ENCODE data around the gene SNAP47.
A peak's percentile ranks its signal among the peaks of the same experiment; 100 is the strongest.

The SNAP47 gene

DNA sequence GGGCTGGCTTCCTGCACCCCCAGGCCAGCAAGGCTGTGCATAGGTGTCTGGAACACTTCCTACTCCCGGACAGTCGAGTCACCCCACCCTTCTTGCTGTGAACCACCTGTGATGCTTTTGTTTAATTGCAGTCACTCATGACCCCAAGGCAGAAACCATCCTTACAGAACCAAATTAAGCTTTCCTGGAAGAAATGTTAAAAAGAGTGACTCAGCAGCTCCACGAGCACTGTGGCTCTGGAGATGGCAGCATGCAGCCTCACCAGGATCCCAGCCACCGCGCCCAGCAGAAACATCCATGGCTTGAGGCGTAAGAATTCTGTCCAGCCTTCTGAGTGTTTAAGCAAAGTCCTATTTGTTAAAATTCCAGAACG, 28.8 kb downstream of the SNAP47 start:
- DNase-seq: peak in 5 of 42 donors; percentile 36 to 55 (median 45)
- intact Hi-C loops (cut with DNase I): no loop called here

DNA sequence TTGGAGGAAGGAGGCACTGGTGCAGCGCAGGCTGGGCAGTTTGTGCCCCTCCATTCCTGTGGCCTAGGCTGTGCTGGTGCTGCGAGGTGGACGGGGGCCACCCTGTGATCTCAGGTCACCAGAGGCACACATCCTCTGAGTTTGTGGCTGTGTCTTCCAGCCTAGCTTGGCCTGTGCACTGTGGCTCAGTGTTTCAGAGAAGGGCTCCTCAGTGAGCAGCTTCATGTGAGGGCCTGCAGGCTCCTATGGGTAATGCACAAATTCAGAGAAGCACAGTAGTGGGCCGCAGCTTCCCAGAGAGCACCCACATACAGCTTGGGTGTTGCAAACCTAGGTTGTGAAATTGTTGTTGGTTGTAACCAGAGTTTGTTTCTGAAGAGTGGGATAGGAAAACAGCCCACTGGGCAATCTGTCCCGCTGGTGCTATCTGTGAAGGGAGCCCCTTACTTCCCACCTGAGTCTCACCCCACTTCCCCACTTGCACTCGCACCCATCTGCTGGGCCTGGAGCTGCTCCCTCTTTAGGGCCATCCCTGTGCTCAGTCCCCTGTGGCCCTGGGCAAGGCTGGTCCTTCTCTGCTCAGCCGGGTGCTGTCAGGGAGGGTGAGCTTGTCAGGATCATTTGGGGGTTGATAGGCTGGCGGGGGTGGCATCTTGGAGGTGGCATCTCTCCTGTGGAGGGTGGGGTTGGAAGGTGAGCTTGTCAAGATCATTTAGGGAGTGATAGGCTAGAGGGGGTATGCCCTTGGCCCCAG, 30.2 kb downstream of the SNAP47 start:
- peak in 21 of 42 donors; percentile 32 to 81 (median 55) for DNase-seq
- intact Hi-C loops (cut with DNase I): no loop called here

DNA sequence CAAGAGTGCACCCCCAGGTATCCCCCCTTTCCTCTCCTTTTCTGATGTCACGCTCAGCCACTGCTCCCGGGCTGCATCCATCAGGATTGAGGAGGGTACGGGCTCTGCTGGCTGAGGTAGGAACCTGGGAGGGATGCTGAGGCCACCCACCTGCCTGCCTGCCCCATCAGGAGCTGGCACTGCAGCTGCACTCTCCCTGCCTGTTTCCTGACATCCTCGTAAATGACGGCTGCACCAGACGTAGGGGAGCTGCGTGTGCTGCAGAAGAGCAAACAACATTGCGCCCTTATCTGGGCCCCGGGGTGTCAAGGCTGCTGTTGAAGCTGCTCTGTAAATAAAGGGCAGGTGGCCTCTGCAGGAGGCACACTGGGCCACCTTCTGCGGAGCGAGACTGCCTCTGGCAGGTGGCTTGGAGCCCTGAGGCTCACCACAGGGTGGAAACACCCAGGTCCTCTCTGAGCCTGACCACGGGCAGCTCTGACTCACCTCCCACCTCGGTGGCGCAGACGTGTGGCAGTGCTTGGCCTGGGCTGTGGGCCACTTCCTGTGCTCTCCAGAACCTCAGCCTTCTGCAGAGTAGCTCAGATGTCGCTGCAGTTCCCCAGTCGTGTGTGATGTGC, 30.9 kb downstream of the SNAP47 start:
- peak in 33 of 42 donors; percentile 38 to 89 (median 62) for DNase-seq
- intact Hi-C loops (cut with DNase I): no loop called here

DNA sequence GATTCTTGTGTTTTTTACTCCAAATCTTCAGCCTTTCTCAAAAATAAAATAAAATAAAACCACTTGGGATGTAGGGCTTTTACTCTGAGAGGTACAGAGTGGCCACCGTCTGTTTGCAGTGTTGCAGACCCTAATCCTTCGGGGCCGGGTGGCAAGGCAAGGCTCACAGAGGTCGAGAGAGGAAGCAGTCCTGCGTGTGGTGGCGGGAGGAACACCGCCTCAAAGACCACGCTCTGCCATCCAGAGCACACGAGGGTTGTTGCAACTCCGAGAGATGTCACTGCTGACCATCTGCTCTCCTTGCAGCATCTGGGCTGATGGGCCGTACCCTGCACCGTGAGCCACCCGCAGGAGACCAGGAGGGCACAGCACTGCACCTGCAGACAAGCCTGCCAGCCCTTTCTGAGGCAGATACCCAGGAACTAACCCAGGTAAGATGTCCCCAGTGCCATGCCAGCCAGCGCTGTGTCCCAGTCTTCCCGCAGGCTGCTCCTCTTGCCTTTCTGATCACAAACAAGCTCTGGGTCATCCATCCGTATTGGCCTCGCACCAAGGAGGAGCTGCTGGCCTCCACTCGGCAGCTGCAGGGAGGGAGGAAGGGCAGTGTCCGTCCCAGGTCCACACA, 31.5 kb downstream of the SNAP47 start:
- intact Hi-C loops (cut with DNase I): no loop called here
- DNase-seq: no peak

DNA sequence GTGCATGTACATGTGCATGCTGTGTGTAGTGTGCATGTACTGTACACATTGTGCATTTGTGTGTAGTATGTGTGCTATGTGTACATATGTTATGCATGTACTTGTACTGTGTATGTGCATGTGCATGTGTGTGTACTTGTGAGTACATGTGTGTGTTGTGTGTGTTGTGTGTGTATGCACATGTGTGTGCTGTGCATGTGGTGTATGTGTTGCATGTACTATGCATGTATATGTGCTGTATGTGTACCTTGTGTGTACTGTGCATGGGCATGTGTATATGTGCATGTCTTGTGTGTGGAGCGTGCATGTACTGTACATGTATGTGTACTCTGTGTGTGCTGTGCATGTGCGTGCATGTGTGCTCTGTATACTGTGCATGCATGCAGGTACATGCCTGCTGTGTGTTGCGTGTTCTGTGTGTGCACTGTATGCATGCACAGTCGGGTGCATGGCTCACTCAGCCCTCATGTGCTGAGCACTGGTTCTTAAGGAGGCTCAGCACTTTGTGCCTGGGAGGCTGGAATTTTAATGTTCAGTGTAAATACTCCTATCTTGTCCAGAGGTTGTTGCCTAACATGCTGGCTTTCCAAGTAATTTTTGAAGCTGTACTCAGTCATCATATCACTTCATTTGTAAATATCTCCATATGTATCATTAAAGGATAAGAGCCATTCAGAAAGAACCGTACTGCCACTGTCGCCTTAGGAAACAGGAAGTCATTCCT, 32.3 kb downstream of the SNAP47 start:
- intact Hi-C loops (cut with DNase I): no loop called here

DNA sequence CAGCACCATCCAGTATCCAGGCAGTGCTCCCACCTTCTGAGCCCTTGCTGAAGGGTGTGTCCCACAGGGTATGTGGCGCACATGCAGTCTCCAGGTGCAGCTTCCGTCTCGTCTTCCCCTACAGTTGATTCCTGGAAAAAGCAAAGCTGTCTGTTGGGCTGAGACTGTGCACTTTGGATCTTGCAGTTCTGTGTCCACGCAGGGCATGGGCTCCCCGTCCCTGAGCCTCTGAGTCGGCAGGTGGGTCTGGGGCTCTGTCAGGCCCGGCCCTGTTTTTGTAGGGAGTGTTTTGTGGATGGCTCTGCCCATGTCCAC, 32.8 kb downstream of the SNAP47 start:
- intact Hi-C loops (cut with DNase I): no loop called here
- peak in 15 of 42 donors; percentile 21 to 65 (median 50) for DNase-seq

More for the DNA sequence above, 32.3 kb downstream of the SNAP47 start:
- no peak for DNase-seq

DNA sequence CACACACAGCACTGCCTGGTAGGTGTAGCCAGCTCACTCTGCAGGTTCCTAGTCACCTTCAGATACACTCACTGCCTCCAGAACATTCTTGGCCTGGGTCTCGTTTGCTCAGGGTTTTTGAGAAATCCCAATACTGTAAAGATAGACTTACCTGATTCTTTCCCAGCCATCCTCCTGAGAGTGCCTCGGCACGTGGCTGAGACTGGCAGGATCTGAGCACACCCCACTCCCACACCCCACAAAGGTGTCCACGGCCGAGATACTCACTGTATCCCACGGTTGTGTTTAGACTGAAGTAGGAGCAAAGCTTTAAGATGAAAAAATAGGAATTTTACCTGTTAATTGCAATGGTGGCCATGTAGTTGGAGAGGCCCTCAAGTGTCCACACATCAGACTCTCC, 33.4 kb downstream of the SNAP47 start:
- intact Hi-C loops (cut with DNase I): no loop called here

DNA sequence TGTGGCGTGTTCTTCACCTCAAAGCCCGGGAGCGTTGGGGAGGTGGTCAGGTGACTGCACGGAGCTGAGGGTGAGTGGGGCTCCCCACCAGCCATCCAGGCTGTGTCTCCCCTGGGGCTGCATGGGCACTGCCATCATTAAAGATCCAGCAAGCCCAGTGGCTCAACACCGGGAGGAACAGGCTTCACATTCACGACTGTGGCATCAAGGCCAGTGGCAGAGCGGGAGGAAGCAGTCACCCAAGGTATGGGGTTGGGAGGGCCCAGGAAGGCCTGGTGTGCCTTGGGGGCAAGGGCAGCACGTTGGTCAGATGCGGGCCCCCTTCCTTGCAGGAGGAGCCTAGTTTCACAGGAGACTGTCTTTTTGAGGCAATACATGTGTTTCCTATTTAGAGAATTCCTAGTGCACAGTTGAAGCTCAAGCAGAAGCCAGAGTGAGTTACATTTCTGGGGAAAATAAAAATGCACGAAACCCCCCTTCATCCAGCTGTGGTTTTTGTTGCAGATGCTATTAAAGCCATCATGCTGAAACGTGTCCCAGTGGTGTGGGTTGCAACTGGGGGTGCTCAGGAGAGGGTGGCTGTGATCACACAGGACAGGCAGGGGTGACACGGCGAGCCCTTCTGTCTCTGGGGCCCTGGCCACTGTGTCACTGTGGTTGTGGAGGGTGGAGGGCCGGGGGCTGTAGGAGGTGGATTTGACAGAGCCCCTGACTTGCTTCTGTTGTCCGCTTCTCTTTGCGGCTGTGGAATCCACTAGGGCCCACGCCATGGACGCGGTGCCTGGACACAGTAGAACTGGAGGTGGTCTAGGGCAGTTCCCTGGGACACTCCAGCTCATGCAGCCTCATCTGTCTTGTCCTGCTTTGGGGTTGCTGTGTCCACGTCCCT, 34.1 kb downstream of the SNAP47 start:
- intact Hi-C loops (cut with DNase I): no loop called here
- DNase-seq: no peak

More for the DNA sequence above, 33.4 kb downstream of the SNAP47 start:
- peak in 1 of 42 donors; percentile 14 for DNase-seq

DNA sequence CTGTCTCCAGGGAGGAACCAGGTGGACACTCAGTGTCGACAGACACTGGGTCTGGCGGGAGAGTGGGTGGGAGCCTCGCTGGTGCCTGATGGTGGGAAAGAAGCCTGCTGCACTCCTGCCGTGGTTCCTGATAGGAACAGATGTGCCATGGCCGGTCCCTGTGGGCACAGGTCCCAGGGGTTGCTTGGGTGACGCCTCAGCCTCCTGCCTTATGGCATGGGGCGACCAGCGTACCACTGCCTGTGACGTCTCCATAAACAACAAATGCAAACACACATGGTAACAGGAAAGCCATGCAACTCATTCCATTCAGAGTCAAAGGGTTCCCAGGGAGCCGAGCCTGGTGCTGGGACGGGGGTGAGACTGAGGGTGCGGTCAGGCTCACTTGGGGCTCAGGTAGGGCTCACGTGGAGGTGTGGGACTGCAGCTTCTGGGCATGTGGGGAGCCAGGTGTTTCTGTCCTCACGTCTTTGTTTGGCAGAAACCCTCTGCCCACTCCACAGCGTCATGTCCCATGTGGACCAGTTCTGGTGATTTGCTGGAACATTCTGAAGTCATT, 34.8 kb downstream of the SNAP47 start:
- no peak for DNase-seq
- intact Hi-C loops (cut with DNase I): no loop called here

DNA sequence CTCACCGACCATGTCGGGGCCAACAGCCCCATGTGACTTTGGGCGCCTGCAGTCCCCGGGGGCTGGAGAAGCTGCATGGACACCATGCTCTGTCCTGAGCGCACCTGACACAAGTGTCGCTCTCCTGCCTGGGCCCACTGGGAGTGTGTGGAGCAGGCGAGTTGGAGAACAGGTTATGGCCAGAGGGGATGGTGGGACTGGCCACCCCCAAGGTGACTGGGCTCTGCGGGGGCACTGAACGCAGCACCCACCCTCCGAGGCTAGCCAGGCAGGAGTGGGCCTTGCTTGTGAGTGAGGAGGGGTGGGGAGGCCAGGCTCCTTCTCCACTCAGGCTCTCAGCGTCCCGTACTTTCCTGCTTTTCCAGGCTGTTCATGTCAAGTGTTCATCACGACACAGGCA, 35.6 kb downstream of the SNAP47 start:
- DNase-seq: no peak
- intact Hi-C loops (cut with DNase I): no loop called here

DNA sequence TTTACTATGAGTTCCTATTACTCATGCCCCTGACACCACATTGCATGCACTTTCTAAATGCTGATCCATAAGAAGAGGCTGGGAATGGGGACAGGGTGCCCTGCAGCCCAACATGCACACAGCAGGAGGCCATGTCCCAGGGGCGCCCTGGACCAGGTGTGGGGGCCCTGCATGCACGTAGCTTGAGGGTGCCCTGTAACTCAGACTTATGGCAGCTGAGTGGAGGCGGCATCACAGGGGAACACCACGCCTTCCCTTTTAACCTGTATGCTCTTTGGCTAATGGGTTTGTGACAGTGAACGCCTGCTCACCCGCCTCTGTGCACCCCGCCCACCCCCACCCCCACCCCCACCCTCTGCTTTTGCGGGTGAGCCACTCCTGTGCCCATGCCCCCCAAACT, 36.1 kb downstream of the SNAP47 start:
- intact Hi-C loops (cut with DNase I): no loop called here
- DNase-seq: peak in 7 of 42 donors; percentile 28 to 65 (median 44)

DNA sequence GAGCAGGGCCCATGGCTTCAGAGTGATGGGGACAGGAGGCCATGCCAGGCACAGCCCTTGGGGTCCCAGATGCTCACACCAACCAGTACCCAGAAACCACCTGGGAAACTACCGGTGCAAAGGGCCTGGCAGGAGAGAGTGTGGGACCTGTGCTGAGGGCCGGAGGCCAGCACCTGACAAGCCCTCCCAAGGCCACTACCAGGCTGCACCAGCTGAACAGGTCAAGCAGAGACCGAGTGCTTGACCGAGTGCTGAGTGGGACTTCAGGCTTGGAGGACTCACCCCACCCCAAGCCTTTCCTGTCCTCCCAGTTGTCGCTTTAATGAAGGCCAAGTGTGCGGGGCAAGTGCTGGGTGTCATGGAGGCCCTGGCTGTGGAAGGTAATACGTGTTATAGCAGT, 36.5 kb downstream of the SNAP47 start:
- peak in 1 of 42 donors; percentile 10 for DNase-seq
- intact Hi-C loops (cut with DNase I): no loop called here

DNA sequence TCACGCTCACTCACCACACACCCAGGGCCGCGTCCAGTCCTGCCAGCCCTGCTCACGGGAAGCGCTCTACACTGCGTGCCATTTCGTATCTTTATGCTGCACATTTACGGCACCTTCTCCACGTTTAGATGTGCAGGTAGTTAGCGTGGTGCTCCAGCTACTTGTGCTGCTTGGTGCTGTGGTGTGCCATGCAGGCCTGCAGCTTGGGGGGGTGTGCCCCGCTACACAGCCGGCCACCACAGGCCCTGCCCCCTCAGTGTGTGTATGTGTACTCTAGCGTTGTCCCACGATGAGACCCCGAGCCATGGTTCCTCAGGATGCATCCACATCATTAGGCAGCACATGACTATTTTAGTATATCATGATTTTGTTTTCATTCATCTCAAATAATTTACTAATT, 38.3 kb downstream of the SNAP47 start:
- intact Hi-C loops (cut with DNase I): no loop called here
- DNase-seq: no peak

DNA sequence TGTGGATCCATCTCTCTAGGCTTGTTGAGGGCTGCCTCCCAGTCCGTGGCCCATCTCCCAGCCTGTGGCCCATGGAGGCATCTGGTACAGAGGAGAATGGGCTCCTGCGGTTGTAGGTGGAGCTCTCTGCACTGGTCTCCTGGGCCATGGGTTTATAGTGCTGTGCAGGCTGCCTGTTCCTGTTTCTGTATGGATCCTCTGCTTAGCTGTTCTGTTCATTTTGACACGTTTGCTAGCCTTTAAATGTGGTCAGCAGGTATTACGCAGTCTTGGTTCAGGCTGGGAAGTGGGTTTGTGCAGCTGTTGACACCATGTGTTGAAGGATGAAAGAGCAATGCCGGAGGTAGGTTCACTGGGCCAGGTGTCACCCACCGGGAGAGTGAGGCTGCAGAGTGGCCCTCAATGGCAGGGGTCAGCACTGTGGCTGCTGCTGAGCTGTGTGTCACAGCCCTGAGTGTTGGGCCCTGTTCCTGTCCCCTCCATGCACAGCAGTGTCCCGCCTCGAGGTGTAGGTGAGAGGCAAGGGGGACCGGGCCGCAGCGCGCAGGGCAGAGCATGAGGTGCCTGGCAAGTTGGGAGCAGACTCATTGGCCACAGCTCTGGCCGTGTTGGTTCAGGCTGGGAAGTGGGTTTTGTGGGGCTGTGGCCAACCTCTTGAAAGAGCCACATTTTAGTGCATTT, 39.0 kb downstream of the SNAP47 start:
- intact Hi-C loops (cut with DNase I): no loop called here
- no peak for DNase-seq

DNA sequence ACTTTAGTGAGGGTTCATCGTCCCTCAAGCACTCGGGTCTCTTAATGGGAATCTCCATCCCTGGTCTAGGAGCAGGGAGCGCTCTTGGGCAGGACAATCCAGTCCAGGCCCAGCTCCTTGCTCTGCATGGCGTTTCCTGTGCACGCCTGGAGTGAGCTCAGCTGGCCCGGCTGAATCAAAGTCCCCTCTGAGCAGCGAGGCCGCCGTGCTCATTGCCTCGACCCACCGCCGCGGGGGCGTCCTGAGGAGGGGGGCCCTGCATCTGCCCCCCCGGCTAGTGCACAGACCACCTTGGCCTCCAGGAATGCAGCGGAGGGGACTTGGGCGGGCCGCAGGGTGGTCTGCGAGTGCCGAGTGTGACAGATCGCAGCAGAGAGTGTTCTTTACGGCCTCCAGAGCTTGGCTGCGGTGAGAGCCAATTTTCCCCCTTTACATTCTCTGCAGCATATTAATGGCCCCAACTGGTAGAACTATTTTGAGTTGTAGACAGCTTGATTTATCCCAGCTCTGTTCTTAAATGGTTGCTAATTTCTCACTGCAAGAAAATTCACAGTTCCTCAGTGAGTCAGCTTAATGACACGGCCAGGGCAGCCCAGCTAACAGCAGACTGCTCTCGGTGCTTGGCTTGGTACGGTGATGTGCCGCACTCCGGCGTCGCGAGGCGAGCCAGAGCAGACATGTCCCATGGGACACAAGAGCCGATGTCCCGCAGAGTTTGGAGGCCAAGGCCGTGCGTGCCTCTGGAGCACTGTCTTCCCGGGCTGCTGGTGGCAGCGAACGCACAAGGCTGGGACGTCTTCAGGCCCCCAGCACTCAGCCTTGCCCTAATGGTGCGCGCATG, 39.8 kb downstream of the SNAP47 start:
- peak in 4 of 42 donors; percentile 32 to 65 (median 48) for DNase-seq
- intact Hi-C loops (cut with DNase I): no loop called here

DNA sequence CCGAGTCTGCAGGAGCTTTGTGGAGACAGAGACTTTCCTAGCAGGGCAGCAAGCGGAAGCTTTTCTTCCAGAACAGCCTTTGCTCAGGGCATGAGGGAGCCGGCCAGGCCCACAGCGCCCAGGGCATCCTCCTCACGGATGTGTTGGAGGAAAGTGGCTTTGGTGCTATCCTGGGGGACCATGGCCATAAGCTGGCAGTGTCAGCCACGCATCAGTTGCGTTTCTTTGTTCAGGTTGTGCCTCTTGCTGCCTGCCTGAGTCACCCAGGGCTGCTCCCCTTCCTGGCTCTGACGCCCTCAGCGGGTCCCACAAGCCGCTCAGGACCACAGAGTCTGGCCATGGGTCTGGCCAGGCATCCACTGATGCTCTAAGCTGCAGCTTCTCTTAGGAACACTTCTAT, 40.6 kb downstream of the SNAP47 start:
- intact Hi-C loops (cut with DNase I): no loop called here
- peak in 1 of 42 donors; percentile 30 for DNase-seq

DNA sequence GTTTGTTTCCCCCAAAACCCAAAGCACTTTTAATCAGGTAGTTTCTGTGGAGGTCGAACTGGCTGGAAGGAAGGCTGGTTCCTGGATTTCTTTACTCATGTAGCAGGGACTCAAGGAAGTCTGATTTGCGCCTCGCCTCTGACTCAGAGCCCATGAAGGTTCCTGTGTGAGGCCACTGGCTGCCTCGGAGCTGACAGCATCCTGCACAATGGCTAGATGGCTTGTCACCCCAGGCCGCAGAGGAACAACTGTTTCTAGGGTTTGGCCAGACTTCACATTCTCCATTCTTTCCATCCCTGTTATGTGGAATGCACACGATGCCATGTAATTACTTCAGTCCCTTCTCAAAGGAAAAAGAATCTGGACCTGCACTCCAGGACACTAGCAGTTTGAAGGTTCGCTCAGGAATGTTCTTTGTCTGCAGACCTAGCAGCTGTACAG, 41.1 kb downstream of the SNAP47 start:
- intact Hi-C loops (cut with DNase I): no loop called here
- peak in 1 of 42 donors; percentile 18 for DNase-seq

Measured in head of caudate nucleus (tissue), 42 donors.